ENCODE data around the gene RNF17. TPM values are rescaled to one million over a fixed set of nuclear protein-coding genes. Genes with fewer than 3 reads are reported as not detected.

RNF17 gene
- total and polyA plus RNA-seq, 2 of the 8 experiments (the other 6 are each of a cell fraction or from before 2014, with no cell fraction given), result not detected

DNA sequence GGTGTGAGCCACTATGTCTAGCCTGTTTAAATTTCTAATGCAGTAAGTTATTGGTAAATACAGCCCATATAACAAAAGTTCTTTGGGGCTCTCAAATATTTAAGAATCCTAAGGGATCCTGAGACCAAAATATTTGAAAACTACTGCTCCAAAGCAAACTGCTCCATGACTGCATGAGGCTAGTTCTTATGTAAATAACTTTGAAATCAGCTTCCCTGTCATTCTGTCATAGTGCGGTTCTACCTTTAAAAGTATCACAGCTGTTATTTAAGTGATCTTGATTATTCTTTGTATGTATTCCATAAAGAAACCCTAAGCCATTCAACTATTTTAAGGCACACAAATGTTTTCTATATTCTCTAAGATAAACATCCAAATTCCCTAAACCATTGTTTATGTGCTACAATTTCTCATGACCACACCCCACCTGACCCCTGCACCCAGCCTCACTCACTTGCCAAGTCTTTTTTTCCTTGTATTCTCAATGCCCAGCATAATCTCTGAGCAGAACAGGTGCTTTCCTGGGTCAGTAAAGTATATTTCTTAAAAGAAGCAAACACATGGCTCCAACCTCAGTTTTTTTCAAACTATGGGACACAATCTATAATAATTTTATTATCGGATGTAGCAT, 146.6 kb downstream of the RNF17 start:
- Histone ChIP-seq H2BK20ac (ENCODE audit: low read length) (no peak overlapping the region), H3K9ac (replicated peaks in 1 of 4; ENCODE audit: extremely low read depth in 1 of 4, low read depth in 3 of 4, low read length in 3 of 4) (no peak overlapping the region), H3K23me2 (ENCODE audit: low read depth, low read length) (no peaks in the 10 kb centered on the region), H2BK12ac (ENCODE audit: low read depth, low read length) (no peak overlapping the region), H3K14ac (ENCODE audit: insufficient read length) (no peak overlapping the region), H3K79me2 (ENCODE audit: control insufficient read depth in 1 of 2, insufficient read depth in 2 of 2, low read length in 2 of 2) (peaks cover 0 to 23% of the 10 kb centered on the region in 2 experiments; a peak in 2 of 4 replicates), H3K4me2 (ENCODE audit: insufficient read depth in 1 of 2, low read depth in 2 of 2, low read length in 2 of 2) (no peak overlapping the region), H3K79me1 (ENCODE audit: low read depth, low read length) (peaks cover 2% of the 10 kb centered on the region; the same call in 1 of the 2 replicates), H3K4me3 (ENCODE audit: extremely low read depth in 1 of 4, insufficient read depth in 2 of 4, low read depth in 3 of 4, low read length in 4 of 4) (no peak overlapping the region), H4K20me1 (replicated peaks in 1 of 2; ENCODE audit: control insufficient read depth in 1 of 2, insufficient read depth in 2 of 2, low read length in 2 of 2) (peaks cover 0 to 4% of the 10 kb centered on the region in 2 experiments), H4K5ac (ENCODE audit: insufficient read length, low read depth, low read length) (no peak overlapping the region), H3K23ac (ENCODE audit: insufficient read length) (no peak overlapping the region), H3K4ac (replicated peaks; ENCODE audit: insufficient read length, low read depth, low read length) (no peak overlapping the region), H3K36me3 (ENCODE audit: control insufficient read depth in 2 of 4, insufficient read depth in 4 of 4, low read length in 3 of 4) (peaks cover 5 to 41% (median 29%) of the 10 kb centered on the region in 4 experiments; a peak in 7 of 8 replicates), H3K56ac (replicated peaks; ENCODE audit: insufficient read length, low read depth, low read length) (no peak overlapping the region), H2BK15ac (ENCODE audit: low read length) (no peak overlapping the region), H3K9me3 (ENCODE audit: insufficient read depth in 2 of 2, low read depth in 1 of 2, low read length in 1 of 2) (no peaks in the 10 kb centered on the region), H4K8ac (ENCODE audit: extremely low read depth, insufficient read depth, low read length) (no peak overlapping the region), H3K4me1 (replicated peaks in 1 of 4; ENCODE audit: control insufficient read depth in 3 of 4, insufficient read depth in 4 of 4, low read length in 3 of 4) (no peaks in the 10 kb centered on the region), H3K18ac (ENCODE audit: extremely low read depth, low read length) (no peak overlapping the region), H3K27ac (ENCODE audit: low read depth, low read length) (no peak overlapping the region), H4K91ac (replicated peaks; ENCODE audit: insufficient read length, low read length) (no peak overlapping the region), H2AK5ac (ENCODE audit: low read depth, low read length) (no peak overlapping the region), H2AFZ (ENCODE audit: low read length) (no peak overlapping the region), H2BK120ac (replicated peaks; ENCODE audit: low read depth, low read length) (no peak overlapping the region), H3K27me3 (replicated peaks in 1 of 4; ENCODE audit: control insufficient read depth in 3 of 4, extremely low read depth in 1 of 4, insufficient read depth in 3 of 4, low read length in 3 of 4) (no peaks in the 10 kb centered on the region), H2BK5ac (ENCODE audit: low read depth, low read length) (no peak overlapping the region)
- POLR2A ChIA-PET (ENCODE audit: partially characterized antibody), result interaction anchor here (1.8 kb wide), 1 partner anchor 10 kb away, joined by 4 read pairs; no protein-coding TSS in a partner anchor
- FAIRE-seq (no peak), DNase-seq (ENCODE audit: low read depth in 1 of 2, low spot score in 2 of 2) (no peak)
- CTCF ChIA-PET (ENCODE audit: partially characterized antibody), result no interaction called here
- WGBS, 2 experiments (ENCODE audit: extremely low coverage in 1 of 2, insufficient coverage in 1 of 2, insufficient read length in 1 of 2, insufficient replicate concordance in 2 of 2, low coverage in 1 of 2, low lambda C conversion rate in 2 of 2, missing lambda C conversion rate in 1 of 2), result 89% methylated on average over 2 of the region's 2 CpGs; no CpG with 5 or more reads in 1 of the 2 experiments
- no peak for TF ChIP-seq BACH1 (IDR thresholded peaks at IDR 0.05; ENCODE audit: low read length)
- no peak for TF ChIP-seq TEAD4 (IDR thresholded peaks at IDR 0.05; ENCODE audit: low read depth, low read length)
- no peak for TF ChIP-seq KDM4A (IDR thresholded peaks at IDR 0.05; ENCODE audit: low read depth, low read length, severe bottlenecking)
- no peak for TF ChIP-seq RNF2 (IDR thresholded peaks at IDR 0.05; ENCODE audit: borderline replicate concordance, low read depth, low read length, missing control alignments, poor library complexity, severe bottlenecking)
- no peak for TF ChIP-seq POLR2A (IDR thresholded peaks at IDR 0.05; ENCODE audit: control extremely low read depth in 1 of 2, low read depth in 2 of 2, low read length in 2 of 2)
- TF ChIP-seq KDM5A (IDR thresholded peaks at IDR 0.05; ENCODE audit: low read length), result no peak
- TF ChIP-seq CHD1 (IDR thresholded peaks at IDR 0.05; ENCODE audit: low read depth, low read length), result no peak
- TF ChIP-seq NRF1 (IDR thresholded peaks at IDR 0.05; ENCODE audit: low read depth, low read length), result no peak
- TF ChIP-seq TCF12 (IDR thresholded peaks at IDR 0.05; ENCODE audit: low read depth, low read length), result no peak
- TF ChIP-seq JUN (IDR thresholded peaks at IDR 0.05; ENCODE audit: low read depth, low read length), result no peak
- no peak for TF ChIP-seq RBBP5 (IDR thresholded peaks at IDR 0.05; ENCODE audit: borderline replicate concordance, low read depth, low read length)
- TF ChIP-seq SIN3A (conservative IDR thresholded peaks at IDR 0.05 in 1 of 2, IDR thresholded peaks at IDR 0.05 in 1 of 2; ENCODE audit: low read depth in 1 of 2, low read length in 2 of 2), result no peak
- no peak for TF ChIP-seq FOSL1 (IDR thresholded peaks at IDR 0.05; ENCODE audit: insufficient read depth, low read depth, low read length)
- TF ChIP-seq RXRA (IDR thresholded peaks at IDR 0.05; ENCODE audit: insufficient read depth, low read depth, low read length), result no peak
